ENCODE results near the gene DCBLD1. TPM values are rescaled to one million over a fixed set of nuclear protein-coding genes. Genes with fewer than 3 reads are reported as not detected.

Gene DCBLD1
- total and polyA plus RNA-seq, 2 donors from 2014 or later: 4.1 to 9.6 TPM

DNA sequence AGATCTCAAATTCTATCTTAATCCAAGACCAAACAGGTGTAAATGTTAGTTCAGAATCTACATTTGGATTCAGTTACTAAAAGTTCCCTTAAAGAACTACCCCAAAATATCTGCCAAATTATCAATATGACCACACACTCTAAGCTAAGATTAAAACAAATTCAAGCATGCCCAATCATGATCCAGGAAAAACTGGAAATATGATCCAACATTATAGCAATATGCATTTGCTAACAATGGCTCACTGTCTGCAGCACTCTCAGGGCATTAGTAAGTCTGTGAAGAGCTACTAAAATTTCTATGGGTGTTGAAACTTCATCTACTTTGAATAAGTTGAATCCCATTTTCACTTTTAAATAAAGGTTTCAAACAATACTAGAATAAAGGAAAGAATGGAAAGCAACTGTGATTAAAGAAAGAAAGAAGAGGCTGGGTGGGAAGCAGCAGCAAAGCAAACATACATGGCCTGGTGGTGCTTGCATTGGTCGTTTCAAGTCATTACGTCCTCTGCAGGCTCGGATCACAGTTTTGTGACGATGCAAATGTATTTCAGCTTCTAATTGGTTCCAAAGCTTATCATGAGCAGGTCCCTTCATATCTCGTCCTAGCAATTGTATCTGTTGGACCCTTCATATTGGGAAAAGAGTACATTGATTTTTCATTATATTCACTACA lies 90.7 kb downstream of the DCBLD1 start:
- H3K4me3 ChIP-seq (ENCODE audit: low read length in 3 of 3): no peak overlapping the region
- H3K9ac ChIP-seq (ENCODE audit: low read length in 3 of 3): no peak overlapping the region
- no peak overlapping the region for H3K27ac ChIP-seq (ENCODE audit: low read depth in 2 of 2, low read length in 2 of 2)
- no peaks in the 10 kb centered on the region for H3K9me3 ChIP-seq (ENCODE audit: control insufficient read depth in 2 of 3, insufficient read depth in 1 of 3, low read length in 3 of 3)
- FAIRE-seq: no peak
- no peak for DNase-seq
- H3K4me1 ChIP-seq (ENCODE audit: control insufficient read depth in 2 of 3, insufficient read depth in 2 of 3, low read depth in 1 of 3, low read length in 3 of 3): peaks cover 0 to 2% (median 0%) of the 10 kb centered on the region in 3 donors
- no peaks in the 10 kb centered on the region for H3K27me3 ChIP-seq (ENCODE audit: control insufficient read depth, insufficient read depth, low read length)
- intact Hi-C loops (cut with DNase I): no loop called here
- H3K36me3 ChIP-seq (ENCODE audit: control insufficient read depth in 2 of 3, insufficient read depth in 3 of 3, low read length in 3 of 3): peaks cover 2 to 13% (median 11%) of the 10 kb centered on the region in 3 donors
- TF ChIP-seq, protein P1, sequence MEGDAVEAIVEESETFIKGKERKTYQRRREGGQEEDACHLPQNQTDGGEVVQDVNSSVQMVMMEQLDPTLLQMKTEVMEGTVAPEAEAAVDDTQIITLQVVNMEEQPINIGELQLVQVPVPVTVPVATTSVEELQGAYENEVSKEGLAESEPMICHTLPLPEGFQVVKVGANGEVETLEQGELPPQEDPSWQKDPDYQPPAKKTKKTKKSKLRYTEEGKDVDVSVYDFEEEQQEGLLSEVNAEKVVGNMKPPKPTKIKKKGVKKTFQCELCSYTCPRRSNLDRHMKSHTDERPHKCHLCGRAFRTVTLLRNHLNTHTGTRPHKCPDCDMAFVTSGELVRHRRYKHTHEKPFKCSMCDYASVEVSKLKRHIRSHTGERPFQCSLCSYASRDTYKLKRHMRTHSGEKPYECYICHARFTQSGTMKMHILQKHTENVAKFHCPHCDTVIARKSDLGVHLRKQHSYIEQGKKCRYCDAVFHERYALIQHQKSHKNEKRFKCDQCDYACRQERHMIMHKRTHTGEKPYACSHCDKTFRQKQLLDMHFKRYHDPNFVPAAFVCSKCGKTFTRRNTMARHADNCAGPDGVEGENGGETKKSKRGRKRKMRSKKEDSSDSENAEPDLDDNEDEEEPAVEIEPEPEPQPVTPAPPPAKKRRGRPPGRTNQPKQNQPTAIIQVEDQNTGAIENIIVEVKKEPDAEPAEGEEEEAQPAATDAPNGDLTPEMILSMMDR (IDR thresholded peaks at IDR 0.05; ENCODE audit: borderline replicate concordance, extremely low read depth, insufficient read depth): no peak

GRCh38 chr6:117574198-117574597 lies 91.7 kb downstream of the DCBLD1 start:
- Histone ChIP-seq H3K27me3 (ENCODE audit: control insufficient read depth, insufficient read depth, low read length) (no peaks in the 10 kb centered on the region), H3K4me3 (ENCODE audit: low read length in 3 of 3) (no peak overlapping the region), H3K9me3 (ENCODE audit: control insufficient read depth in 2 of 3, insufficient read depth in 1 of 3, low read length in 3 of 3) (no peaks in the 10 kb centered on the region), H3K36me3 (ENCODE audit: control insufficient read depth in 2 of 3, insufficient read depth in 3 of 3, low read length in 3 of 3) (peaks cover 2 to 9% (median 2%) of the 10 kb centered on the region in 3 donors), H3K4me1 (ENCODE audit: control insufficient read depth in 2 of 3, insufficient read depth in 2 of 3, low read depth in 1 of 3, low read length in 3 of 3) (peaks cover 0 to 2% (median 0%) of the 10 kb centered on the region in 3 donors), H3K9ac (ENCODE audit: low read length in 3 of 3) (no peak overlapping the region), H3K27ac (ENCODE audit: low read depth in 2 of 2, low read length in 2 of 2) (no peak overlapping the region)
- DNase-seq: no peak
- peak; percentile 84 for FAIRE-seq
- TF ChIP-seq, protein P1 (IDR thresholded peaks at IDR 0.05; ENCODE audit: borderline replicate concordance, extremely low read depth, insufficient read depth): no peak
- intact Hi-C loops (cut with DNase I): no loop called here

DNA sequence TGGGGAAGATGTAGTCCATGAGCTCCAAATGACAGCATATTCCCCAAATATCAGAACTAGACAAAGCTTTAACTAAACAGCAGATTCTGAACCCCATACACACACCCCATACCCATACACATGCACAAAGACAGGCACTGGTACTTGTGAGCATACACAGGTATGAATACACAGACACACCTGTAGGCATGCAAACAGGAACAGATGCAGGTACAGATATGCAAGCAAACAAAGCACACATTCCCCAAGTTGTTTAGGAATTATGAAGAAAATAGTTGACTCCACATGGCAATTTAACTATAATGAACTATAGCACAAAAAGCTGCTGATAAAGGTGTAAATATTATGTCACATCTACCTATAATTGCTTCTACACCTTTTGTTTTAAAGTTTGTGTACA lies 103.2 kb downstream of the DCBLD1 start:
- Histone ChIP-seq H3K9me3 (ENCODE audit: control insufficient read depth in 2 of 3, insufficient read depth in 1 of 3, low read length in 3 of 3) (no peaks in the 10 kb centered on the region), H3K36me3 (ENCODE audit: control insufficient read depth in 2 of 3, insufficient read depth in 3 of 3, low read length in 3 of 3) (peaks cover 2 to 4% (median 3%) of the 10 kb centered on the region in 3 donors), H3K9ac (ENCODE audit: low read length in 3 of 3) (no peak overlapping the region), H3K4me1 (ENCODE audit: control insufficient read depth in 2 of 3, insufficient read depth in 2 of 3, low read depth in 1 of 3, low read length in 3 of 3) (no peaks in the 10 kb centered on the region), H3K27ac (ENCODE audit: low read depth in 2 of 2, low read length in 2 of 2) (no peak overlapping the region), H3K4me3 (ENCODE audit: low read length in 3 of 3) (no peak overlapping the region), H3K27me3 (ENCODE audit: control insufficient read depth, insufficient read depth, low read length) (no peaks in the 10 kb centered on the region)
- intact Hi-C loops (cut with DNase I): no loop called here
- TF ChIP-seq, protein P1 (IDR thresholded peaks at IDR 0.05; ENCODE audit: borderline replicate concordance, extremely low read depth, insufficient read depth): no peak
- DNase-seq (no peak), FAIRE-seq (no peak)

Measured in kidney (tissue), 14 donors.